ENCODE results near the gene GRIN2A. TPM values are rescaled to one million over a fixed set of nuclear protein-coding genes. Genes with fewer than 3 reads are reported as not detected.

Gene GRIN2A
- total RNA-seq, 2 donors from 2014 or later, result 0.26 to 21.4 TPM

DNA sequence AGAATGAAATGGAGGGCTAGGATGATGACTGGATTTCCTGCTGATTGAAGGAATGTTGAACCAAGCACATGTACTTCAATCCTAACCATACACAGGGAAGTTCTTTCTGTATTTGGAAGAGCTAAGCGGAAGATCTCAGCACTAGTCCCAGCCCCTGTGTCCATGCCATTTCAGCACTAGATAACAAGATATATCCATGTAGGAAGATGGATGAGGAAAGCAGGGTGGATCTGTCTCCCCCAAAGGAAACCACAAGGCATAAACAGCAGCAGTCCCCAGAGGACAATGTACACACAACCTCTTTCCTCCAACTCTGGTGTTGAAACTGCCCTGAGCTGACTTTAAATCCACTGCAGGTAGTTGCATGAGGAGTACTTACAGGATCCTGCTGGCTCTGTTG lies 75.1 kb downstream of the GRIN2A start:
- ATAC-seq, result no peak
- no peak for TF ChIP-seq POLR2A (IDR thresholded peaks at IDR 0.05)
- no peak for TF ChIP-seq CTCF (IDR thresholded peaks at IDR 0.05)
- H3K36me3 ChIP-seq (replicated peaks in 1 of 2; ENCODE audit: insufficient read depth in 1 of 2, low read depth in 2 of 2), result no peaks in the 10 kb centered on the region
- H3K27me3 ChIP-seq, result no peaks in the 10 kb centered on the region
- WGBS, 2 donors, result 92 to 100% methylated on average over 1 of the region's 1 CpG
- no peak overlapping the region for H3K27ac ChIP-seq
- intact Hi-C loops (cut with DNase I), result no loop called here
- peaks cover 0 to 4% (median 0%) of the 10 kb centered on the region in 3 donors for H3K9me3 ChIP-seq
- no peak overlapping the region for H3K4me3 ChIP-seq
- no peak for DNase-seq
- no peaks in the 10 kb centered on the region for H3K4me1 ChIP-seq

GRCh38 chr16:10103700-10104099 lies 78.5 kb downstream of the GRIN2A start:
- no peak for TF ChIP-seq CTCF (IDR thresholded peaks at IDR 0.05)
- TF ChIP-seq POLR2A (IDR thresholded peaks at IDR 0.05), result no peak
- Histone ChIP-seq H3K4me3 (no peak overlapping the region), H3K4me1 (no peaks in the 10 kb centered on the region), H3K36me3 (replicated peaks in 1 of 2; ENCODE audit: insufficient read depth in 1 of 2, low read depth in 2 of 2) (no peaks in the 10 kb centered on the region), H3K27ac (no peak overlapping the region), H3K27me3 (no peaks in the 10 kb centered on the region), H3K9me3 (peaks cover 0 to 17% (median 0%) of the 10 kb centered on the region in 3 donors)
- 56 to 74% methylated on average over 1 of the region's 1 CpG for WGBS, 2 donors
- intact Hi-C loops (cut with DNase I), result no loop called here
- ATAC-seq (no peak), DNase-seq (no peak)

- Histone ChIP-seq H3K9me3 (peaks cover 0 to 17% (median 0%) of the 10 kb centered on the region in 3 donors), H3K36me3 (replicated peaks in 1 of 2; ENCODE audit: insufficient read depth in 1 of 2, low read depth in 2 of 2) (no peaks in the 10 kb centered on the region), H3K4me3 (no peak overlapping the region), H3K27ac (no peak overlapping the region), H3K27me3 (no peaks in the 10 kb centered on the region), H3K4me1 (no peaks in the 10 kb centered on the region)
- ATAC-seq (no peak), DNase-seq (no peak)
- TF ChIP-seq CTCF (IDR thresholded peaks at IDR 0.05) (no peak), POLR2A (IDR thresholded peaks at IDR 0.05) (no peak)
- intact Hi-C loops (cut with DNase I), result no loop called here
Observed at GRCh38 chr16:10103118-10103517, 79.1 kb downstream of the GRIN2A start.

DNA sequence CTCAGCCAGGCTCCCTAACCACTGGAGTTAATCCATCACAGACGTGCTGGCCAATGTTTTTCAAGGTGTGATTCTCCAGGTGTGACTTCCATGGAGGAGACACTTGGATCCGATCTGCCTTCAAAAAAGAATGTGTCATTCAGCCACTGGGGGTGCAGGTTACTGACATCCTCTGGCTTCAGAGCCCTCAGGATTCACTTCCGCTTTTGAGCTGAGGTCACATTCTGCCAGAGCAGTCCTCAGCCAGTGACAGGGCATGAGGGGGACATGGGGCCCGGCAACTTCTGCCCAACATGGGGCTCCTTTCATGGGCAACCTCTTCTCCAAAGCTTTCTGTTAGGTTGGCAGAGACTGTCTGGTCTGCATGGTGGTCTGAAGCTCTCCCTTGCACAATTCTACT lies 81.4 kb downstream of the GRIN2A start:
- Histone ChIP-seq H3K4me3 (no peak overlapping the region), H3K9me3 (peaks cover 0 to 17% (median 0%) of the 10 kb centered on the region in 3 donors), H3K27ac (no peak overlapping the region), H3K27me3 (no peaks in the 10 kb centered on the region), H3K36me3 (replicated peaks in 1 of 2; ENCODE audit: insufficient read depth in 1 of 2, low read depth in 2 of 2) (no peaks in the 10 kb centered on the region), H3K4me1 (no peaks in the 10 kb centered on the region)
- TF ChIP-seq CTCF (IDR thresholded peaks at IDR 0.05) (no peak), POLR2A (IDR thresholded peaks at IDR 0.05) (no peak)
- WGBS, 2 donors, result 0 to 52% methylated on average over 3 to 4 of the region's 4 CpGs
- ATAC-seq (no peak), DNase-seq (no peak)
- intact Hi-C loops (cut with DNase I), result no loop called here

- Histone ChIP-seq H3K4me3 (no peak overlapping the region), H3K9me3 (peaks cover 0 to 17% (median 0%) of the 10 kb centered on the region in 3 donors), H3K36me3 (replicated peaks in 1 of 2; ENCODE audit: insufficient read depth in 1 of 2, low read depth in 2 of 2) (no peaks in the 10 kb centered on the region), H3K27me3 (no peaks in the 10 kb centered on the region), H3K27ac (no peak overlapping the region), H3K4me1 (no peaks in the 10 kb centered on the region)
- no peak for ATAC-seq
- DNase-seq, result no peak
- no peak for TF ChIP-seq CTCF (IDR thresholded peaks at IDR 0.05)
- no peak for TF ChIP-seq POLR2A (IDR thresholded peaks at IDR 0.05)
- intact Hi-C loops (cut with DNase I), result no loop called here
Observed at GRCh38 chr16:10098991-10099390, 83.2 kb downstream of the GRIN2A start.

Data from body of pancreas (tissue), 4 donors.